Measurements from ENCODE around the gene DENND6A.

DNA sequence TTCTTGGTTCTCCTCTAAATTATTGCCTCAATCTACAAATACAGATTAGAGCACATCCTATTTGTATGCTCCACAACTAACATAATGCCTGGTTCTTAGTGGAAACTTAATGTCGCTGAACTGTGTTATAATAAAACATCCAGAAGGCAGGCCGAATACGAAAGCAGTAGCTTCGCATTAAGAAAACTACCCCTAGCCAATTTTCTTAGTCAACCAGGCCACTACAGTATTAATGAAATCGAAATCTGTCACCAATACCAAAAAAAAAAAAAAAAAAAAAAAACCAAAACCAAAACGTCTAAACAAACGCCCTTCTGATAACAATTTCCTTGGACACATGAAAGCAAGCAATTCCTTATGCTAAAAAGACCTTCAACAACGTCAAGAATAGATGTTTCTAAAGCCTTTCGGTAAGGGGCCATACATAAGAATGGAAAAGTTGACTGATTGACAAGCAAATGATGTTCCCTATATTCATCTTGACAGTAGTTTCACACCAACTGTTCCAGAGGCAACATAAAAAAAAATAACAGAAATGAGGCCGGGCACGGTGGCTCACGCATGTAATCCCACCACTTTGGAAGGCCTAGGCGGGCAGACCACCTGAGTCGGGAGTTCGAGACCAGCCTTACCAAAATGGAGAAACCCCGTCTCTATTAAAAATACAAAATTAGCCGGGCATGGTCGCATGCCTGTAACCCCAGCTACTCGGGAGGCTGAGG is 1.3 kb downstream of the DENND6A start:
- TF ChIP-seq, protein P1, sequence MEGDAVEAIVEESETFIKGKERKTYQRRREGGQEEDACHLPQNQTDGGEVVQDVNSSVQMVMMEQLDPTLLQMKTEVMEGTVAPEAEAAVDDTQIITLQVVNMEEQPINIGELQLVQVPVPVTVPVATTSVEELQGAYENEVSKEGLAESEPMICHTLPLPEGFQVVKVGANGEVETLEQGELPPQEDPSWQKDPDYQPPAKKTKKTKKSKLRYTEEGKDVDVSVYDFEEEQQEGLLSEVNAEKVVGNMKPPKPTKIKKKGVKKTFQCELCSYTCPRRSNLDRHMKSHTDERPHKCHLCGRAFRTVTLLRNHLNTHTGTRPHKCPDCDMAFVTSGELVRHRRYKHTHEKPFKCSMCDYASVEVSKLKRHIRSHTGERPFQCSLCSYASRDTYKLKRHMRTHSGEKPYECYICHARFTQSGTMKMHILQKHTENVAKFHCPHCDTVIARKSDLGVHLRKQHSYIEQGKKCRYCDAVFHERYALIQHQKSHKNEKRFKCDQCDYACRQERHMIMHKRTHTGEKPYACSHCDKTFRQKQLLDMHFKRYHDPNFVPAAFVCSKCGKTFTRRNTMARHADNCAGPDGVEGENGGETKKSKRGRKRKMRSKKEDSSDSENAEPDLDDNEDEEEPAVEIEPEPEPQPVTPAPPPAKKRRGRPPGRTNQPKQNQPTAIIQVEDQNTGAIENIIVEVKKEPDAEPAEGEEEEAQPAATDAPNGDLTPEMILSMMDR (IDR thresholded peaks at IDR 0.05), result no peak
- TF ChIP-seq POLR2A (IDR thresholded peaks at IDR 0.05), result no peak
